Heart left ventricle (tissue), 13 donors: ENCODE results near the gene HSPA14.

Experiments
- CTCF ChIP-seq, 12 donors: fragments of 200-600 bp; sonication (generic) in 4 of 12; IDR thresholded peaks; one replicate each; pipeline versions ENCODE4 v1.5.0 to v1.8.0; 2018 to 2022; ENCODE audit warnings: antibody characterized with exemption in 12 of 12, mild to moderate bottlenecking in 5 of 12
- POLR2A ChIP-seq, 2 donors: fragments of 450-650 bp; IDR thresholded peaks; one replicate each; pipeline ENCODE4 v1.6.1; 2017; ENCODE audit warnings: antibody characterized with exemption in 2 of 2, mild to moderate bottlenecking in 2 of 2, moderate library complexity in 2 of 2
- donor health status: ischemic (EF 13 %, LVEDD 7.1; RV severe dilation, severe dysfunction).
- donor health status: DM: no; HTN: yes; CAD: no.
- donor health status: DM: no; HTN: no; CAD: no.
- donor health status: ischemic (EF 25% LVEDD 6.9; RV normal size, moderate dysfunction).
- donor health status: ischemic (EF 25% LVEDD 5.7; RV mildly dilated, moderate dysfunction).
- donor health status: ischemic (EF 35%, LVEDD 5.7; RV mildly dilated, moderate dysfunction).
- donor health status: nonischemic (EF 11% LVEDD 7.7; RV severe dilation, severe dysfunction).
- donor health status: DM: yes; HTN: yes; CAD: no.
- donor health status: PGD.
- donor health status: ischemic (EF 29% LVEDD 5.4; RV normal size, mild dysfunction).
- donor health status: nonischemic (EF 23%, LVEDD 6.1; RV moderate dilation, normal function).

GRCh38 chr10:14826076-14826829 lies 11.9 kb upstream of the HSPA14 start:
- TF ChIP-seq CTCF (IDR thresholded peaks at IDR 0.05): no peak
- TF ChIP-seq POLR2A (IDR thresholded peaks at IDR 0.05): no peak
